ENCODE data around the gene KLHL4. TPM values are rescaled to one million over a fixed set of nuclear protein-coding genes. Genes with fewer than 3 reads are reported as not detected.

Gene KLHL4
- total and polyA plus RNA-seq, 2 of the 13 experiments (the other 11 are each of a cell fraction or from before 2014, with no cell fraction given), result 0.15 TPM; not detected in 1

- TF ChIP-seq ZNF687 (CRISPR knock-in tag; IDR thresholded peaks at IDR 0.05), result no peak
- TF ChIP-seq CSRNP1 (CRISPR knock-in tag; IDR thresholded peaks at IDR 0.05), result no peak
- TF ChIP-seq ZNF607 (CRISPR knock-in tag; IDR thresholded peaks at IDR 0.05; ENCODE audit: borderline replicate concordance), result no peak
- TF ChIP-seq ZMAT5 (CRISPR knock-in tag; IDR thresholded peaks at IDR 0.05; ENCODE audit: borderline replicate concordance, low read depth), result no peak
- no peak for TF ChIP-seq SIN3A (IDR thresholded peaks at IDR 0.05; ENCODE audit: borderline replicate concordance, low read depth, low read length)
- no peak for TF ChIP-seq SRSF9 (IDR thresholded peaks at IDR 0.05; ENCODE audit: borderline replicate concordance, insufficient read depth, low read depth, low read length, poor library complexity, severe bottlenecking)
- no peak for TF ChIP-seq ZBTB38 (CRISPR knock-in tag; IDR thresholded peaks at IDR 0.05)
- no peak for TF ChIP-seq ZNF343 (CRISPR knock-in tag; IDR thresholded peaks at IDR 0.05)
- no peak for TF ChIP-seq MED1 (CRISPR knock-in tag; IDR thresholded peaks at IDR 0.05)
- no peak for TF ChIP-seq CBX5 (CRISPR knock-in tag; IDR thresholded peaks at IDR 0.05; ENCODE audit: borderline replicate concordance)
Measured at GRCh38 chrX:87582453-87582852, 64.9 kb downstream of the KLHL4 start (continued).
